B cell (primary cell): ENCODE results near the gene DERA. TPM values are rescaled to one million over a fixed set of nuclear protein-coding genes. Genes with fewer than 3 reads are reported as not detected.

Experiments
- ATAC-seq: fragments of 200-7000 bp; cut with Tn5 transposase; one replicate; pipeline ENCODE4 v1.10.0; 2021; ENCODE audit warnings: low read depth, mild to moderate bottlenecking, moderate number of reproducible peaks, moderate library complexity
- CTCF ChIA-PET: fragments of 350-600 bp; sonication (Branson Sonifier 250); formaldehyde crosslinking; loops from one replicate; lab custom pipeline; 2021; ENCODE audit warnings: antibody characterized with exemption, inconsistent platforms; lab: Charles Lee
- POLR2A ChIA-PET: fragments of 350-600 bp; sonication (Branson Sonifier 250); formaldehyde crosslinking; loops from one replicate; lab custom pipeline; 2021; ENCODE audit warnings: antibody characterized with exemption; lab: Charles Lee
- DNase-seq: peaks from one replicate; pipeline ENCODE4 v3.0.0; 2013
- H2AFZ ChIP-seq: 2 replicates; pipeline ENCODE4 v1.6.1; 2012; ENCODE audit warnings: mild to moderate bottlenecking, low read depth, low read length; ENCODE audit not compliant: insufficient read depth, poor library complexity, severe bottlenecking
- H3K27ac ChIP-seq, 2 donors: 1 replicate in 1 of 2; 2 replicates in 1 of 2; pipeline ENCODE4 v1.5.1; 2012 to 2013; ENCODE audit warnings: low read length in 2 of 2, mild to moderate bottlenecking in 2 of 2, moderate library complexity in 1 of 2
- H3K27me3 ChIP-seq, 4 experiments: fragments of 200-600 bp in 1 of 4; sonication (generic) in 1 of 4; replicated peaks in 1 of 4; 1 replicate in 2 of 4; 2 replicates in 2 of 4; pipeline versions ENCODE4 v1.6.1 to v1.7.0; 2013 to 2016; ENCODE audit warnings: low read length in 3 of 4, mild to moderate bottlenecking in 2 of 4, mixed read lengths in 1 of 4, moderate library complexity in 1 of 4; ENCODE audit not compliant: insufficient read depth in 4 of 4, control insufficient read depth in 3 of 4; ENCODE audit errors: control extremely low read depth in 1 of 4
- H3K36me3 ChIP-seq, 2 experiments: replicated peaks in 1 of 2; 1 replicate in 1 of 2; 2 replicates in 1 of 2; pipeline versions ENCODE4 v1.6.1 to v1.7.1; 2013; ENCODE audit warnings: low read length in 1 of 2; ENCODE audit not compliant: insufficient read depth in 2 of 2, control insufficient read depth in 1 of 2; ENCODE audit errors: control extremely low read depth in 1 of 2, extremely low read depth in 1 of 2
- H3K4me1 ChIP-seq, 2 donors: fragments of 200-600 bp in 1 of 2; sonication (generic) in 1 of 2; 1 replicate in 1 of 2; 2 replicates in 1 of 2; pipeline versions ENCODE4 v1.5.1 to v1.6.1; 2013 to 2017; ENCODE audit warnings: low read length in 2 of 2; ENCODE audit not compliant: control insufficient read depth in 2 of 2, insufficient read depth in 2 of 2
- H3K4me2 ChIP-seq: replicated peaks from 2 replicates; pipeline ENCODE3; 2012; ENCODE audit warnings: mild to moderate bottlenecking, low read depth, low read length; ENCODE audit not compliant: poor library complexity, severe bottlenecking
- H3K4me3 ChIP-seq, 5 experiments: fragments of 200-600 bp in 1 of 5; sonication (generic) in 1 of 5; 1 replicate in 3 of 5; 2 replicates in 2 of 5; pipeline versions ENCODE4 v1.5.1 to v1.7.0; 2011 to 2016; ENCODE audit warnings: low read length in 4 of 5, mild to moderate bottlenecking in 4 of 5, low read depth in 2 of 5, control low read depth in 1 of 5, moderate library complexity in 1 of 5; ENCODE audit not compliant: insufficient read depth in 1 of 5; ENCODE audit errors: control extremely low read depth in 1 of 5, extremely low read depth in 1 of 5
- H3K79me2 ChIP-seq: fragments of 200-600 bp; sonication (generic); one replicate; pipeline ENCODE4 v1.6.0; 2016; ENCODE audit warnings: low read length; ENCODE audit not compliant: control insufficient read depth, insufficient read depth
- H3K9ac ChIP-seq: fragments of 200-600 bp; sonication (generic); 2 replicates; pipeline ENCODE4 v1.6.1; 2017; ENCODE audit warnings: mild to moderate bottlenecking, low read length, moderate library complexity
- H3K9me3 ChIP-seq, 3 donors: one replicate each; pipeline versions ENCODE4 v1.6.1 to v1.7.1; 2013; ENCODE audit warnings: low read length in 2 of 3; ENCODE audit not compliant: control insufficient read depth in 2 of 3, insufficient read depth in 1 of 3; ENCODE audit errors: control extremely low read depth in 1 of 3
- H4K20me1 ChIP-seq: 2 replicates; pipeline ENCODE4 v1.6.0; 2012; ENCODE audit warnings: mild to moderate bottlenecking, low read length; ENCODE audit not compliant: insufficient read depth, control insufficient read depth, poor library complexity, severe bottlenecking
- H3K27ac Mint-ChIP-seq: one replicate; pipeline ENCODE4 v1.8.0; 2021; ENCODE audit warnings: mixed read lengths
- H3K27me3 Mint-ChIP-seq: one replicate; pipeline ENCODE4 v1.8.0; 2021; ENCODE audit warnings: mixed read lengths
- H3K4me1 Mint-ChIP-seq: one replicate; pipeline ENCODE4 v1.8.0; 2021; ENCODE audit warnings: mixed read lengths
- H3K4me3 Mint-ChIP-seq: one replicate; pipeline ENCODE4 v1.8.0; 2021; ENCODE audit warnings: mixed read lengths
- H3K9me3 Mint-ChIP-seq: one replicate; pipeline ENCODE4 v1.8.0; 2022; ENCODE audit warnings: mixed read lengths; ENCODE audit not compliant: insufficient read depth
- CTCF ChIP-seq: fragments of 200-600 bp; IDR thresholded peaks from one replicate; pipeline ENCODE4 v1.8.0; 2022; ENCODE audit warnings: antibody characterized with exemption, mild to moderate bottlenecking
- EZH2 ChIP-seq: IDR thresholded peaks from 2 replicates; pipeline ENCODE4 v1.6.1; 2012; ENCODE audit warnings: borderline replicate concordance, low read depth, mild to moderate bottlenecking, moderate library complexity, low read length; ENCODE audit not compliant: insufficient read depth, poor library complexity, severe bottlenecking
- WGBS: methylation state at CpG from one replicate; pipeline ENCODE4 v1.1.5; 2013; ENCODE audit warnings: missing lambda C conversion rate; ENCODE audit not compliant: insufficient coverage; 5-methylcytosine and 5-hydroxymethylcytosine counted together
- intact Hi-C: fragments of 100-400 bp; cut with micrococcal nuclease; formaldehyde crosslinking; loops from one replicate; pipeline ENCODE4 v1.10.0; 2022
- polyA plus RNA-seq: library from polyadenylated mRNA; depleted of rRNA; stranded (reverse); fragments of >200 nt; gene quantifications from 2 replicates; pipeline ENCODE4 v1.2.3, GENCODE V29; 2012
- total RNA-seq, 2 donors: library from RNA; stranded (reverse); fragments of 120-200 nt in 1 of 2; gene quantifications; 1 replicate in 1 of 2; 2 replicates in 1 of 2; pipeline versions ENCODE4 v1.2.3 to v1.2.4, GENCODE V29; 2013 to 2022

The DERA gene
- total and polyA plus RNA-seq, 2 donors (not counting 1 experiment from before 2014, with no cell fraction given), result 9.4 to 20.5 TPM

- no peak overlapping the region for H2AFZ ChIP-seq
- intact Hi-C loops, result no loop called here
- no peak overlapping the region for H3K27ac Mint-ChIP-seq
- POLR2A ChIA-PET, result no interaction called here
- ATAC-seq (no peak), DNase-seq (no peak)
- no peaks in the 10 kb centered on the region for H4K20me1 ChIP-seq
- no peaks in the 10 kb centered on the region for H3K27me3 ChIP-seq
- H3K27me3 Mint-ChIP-seq, result no peaks in the 10 kb centered on the region
- no peaks in the 10 kb centered on the region for H3K79me2 ChIP-seq
- no peak overlapping the region for H3K9ac ChIP-seq
- H3K4me3 ChIP-seq, result no peak overlapping the region
- peaks cover 0 to 4% of the 10 kb centered on the region in 2 donors for H3K4me1 ChIP-seq
- H3K4me1 Mint-ChIP-seq, result peaks cover 7% of the 10 kb centered on the region
- 99% methylated on average over 6 of the region's 9 CpGs for WGBS
- no peaks in the 10 kb centered on the region for H3K9me3 ChIP-seq
- H3K4me3 Mint-ChIP-seq, result no peak overlapping the region
- H3K9me3 Mint-ChIP-seq, result no peaks in the 10 kb centered on the region
- no peak overlapping the region for H3K27ac ChIP-seq
- H3K4me2 ChIP-seq, result peak overlapping the region; percentile 52
- TF ChIP-seq EZH2, result no peak
- no peak for TF ChIP-seq CTCF
- no peaks in the 10 kb centered on the region for H3K36me3 ChIP-seq
- CTCF ChIA-PET, result interaction anchor here (0.8 to 1.2 kb wide), 4 partner anchors 273 to 316 kb away, joined by 3 to 5 read pairs (median 4); no protein-coding TSS in a partner anchor
These were observed 47.8 kb upstream of the DERA start for GRCh38 chr12:15863372-15863771.

GRCh38 chr12:15863984-15864383, 47.1 kb upstream of the DERA start:
- peak overlapping the region; percentile 52 for H3K4me2 ChIP-seq
- H3K9me3 ChIP-seq, result peaks cover 0 to under 1% (median 0%) of the 10 kb centered on the region in 3 donors
- H3K9ac ChIP-seq, result peak overlapping the region; percentile 13
- TF ChIP-seq CTCF (no peak), EZH2 (no peak)
- no peaks in the 10 kb centered on the region for H3K27me3 ChIP-seq
- peak; percentile 55 for DNase-seq
- no peaks in the 10 kb centered on the region for H3K79me2 ChIP-seq
- peak overlapping the region in 1 of 5 experiments; percentile 44 for H3K4me3 ChIP-seq
- Mint-ChIP-seq H3K4me1 (peaks cover 7% of the 10 kb centered on the region), H3K27me3 (no peaks in the 10 kb centered on the region), H3K4me3 (peak overlapping the region; percentile 3), H3K9me3 (no peaks in the 10 kb centered on the region), H3K27ac (no peak overlapping the region)
- no peak overlapping the region for H3K27ac ChIP-seq
- intact Hi-C loops, result loop anchor here (1.0 kb wide), 1 partner anchor 18 kb away; the partner anchor contains the start of gene STRAP
- CTCF ChIA-PET, result interaction anchor here (0.8 to 1.2 kb wide), 3 partner anchors 274 to 317 kb away, joined by 3 to 5 read pairs (median 4); no protein-coding TSS in a partner anchor
- 0% methylated on average over 3 of the region's 6 CpGs for WGBS
- no peaks in the 10 kb centered on the region for H4K20me1 ChIP-seq
- peak overlapping the region; percentile 13 for H2AFZ ChIP-seq
- peak; percentile 56 for ATAC-seq
- POLR2A ChIA-PET, result no interaction called here
- peaks cover 0 to 4% of the 10 kb centered on the region in 2 donors for H3K4me1 ChIP-seq
- H3K36me3 ChIP-seq, result no peaks in the 10 kb centered on the region
